Measurements from ENCODE around the gene ANO7. TPM values are rescaled to one million over a fixed set of nuclear protein-coding genes. Genes with fewer than 3 reads are reported as not detected.

Gene ANO7
- total and polyA plus RNA-seq, 2 donors (not counting 1 experiment from before 2014, with no cell fraction given): 0.64 to 1.8 TPM

GRCh38 chr2:241256168-241256545 lies 67.7 kb downstream of the ANO7 start:
- POLR2A ChIA-PET: no interaction called here
- ATAC-seq (ENCODE audit: low read depth) (no peak), DNase-seq (no peak)
- H3K4me1 Mint-ChIP-seq: no peaks in the 10 kb centered on the region
- Histone ChIP-seq H3K9ac (ENCODE audit: low read length) (no peak overlapping the region), H3K9me3 (ENCODE audit: control extremely low read depth in 1 of 3, control insufficient read depth in 2 of 3, insufficient read depth in 1 of 3, low read length in 2 of 3) (no peaks in the 10 kb centered on the region), H3K36me3 (replicated peaks in 1 of 2; ENCODE audit: control extremely low read depth in 1 of 2, control insufficient read depth in 1 of 2, extremely low read depth in 1 of 2, insufficient read depth in 2 of 2, low read length in 1 of 2) (peaks cover 6 to 67% of the 10 kb centered on the region in 2 experiments), H3K4me2 (replicated peaks; ENCODE audit: low read depth, low read length, poor library complexity, severe bottlenecking) (no peak overlapping the region), H3K27ac (ENCODE audit: low read length in 2 of 2) (no peak overlapping the region), H3K79me2 (ENCODE audit: control insufficient read depth, insufficient read depth, low read length) (peaks cover 8% of the 10 kb centered on the region), H2AFZ (ENCODE audit: insufficient read depth, low read depth, low read length, poor library complexity, severe bottlenecking) (no peak overlapping the region), H4K20me1 (ENCODE audit: control insufficient read depth, insufficient read depth, low read length, poor library complexity, severe bottlenecking) (peaks cover 8% of the 10 kb centered on the region), H3K4me1 (ENCODE audit: control insufficient read depth in 2 of 2, insufficient read depth in 2 of 2, low read length in 2 of 2) (no peaks in the 10 kb centered on the region), H3K27me3 (replicated peaks in 1 of 4; ENCODE audit: control extremely low read depth in 1 of 4, control insufficient read depth in 3 of 4, insufficient read depth in 4 of 4, low read length in 3 of 4) (no peaks in the 10 kb centered on the region), H3K4me3 (ENCODE audit: control extremely low read depth in 1 of 5, extremely low read depth in 1 of 5, insufficient read depth in 1 of 5, low read depth in 2 of 5, low read length in 4 of 5) (no peak overlapping the region)
- TF ChIP-seq CTCF (IDR thresholded peaks at IDR 0.05) (no peak), EZH2 (IDR thresholded peaks at IDR 0.05; ENCODE audit: borderline replicate concordance, insufficient read depth, low read depth, low read length, poor library complexity, severe bottlenecking) (no peak)
- 100% methylated on average over 4 of the region's 11 CpGs for WGBS (ENCODE audit: insufficient coverage)
- CTCF ChIA-PET: interaction anchor here (1.9 kb wide), 1 partner anchor 11 kb away, joined by 8 read pairs; no protein-coding TSS in a partner anchor
- H3K4me3 Mint-ChIP-seq: no peak overlapping the region
- intact Hi-C loops (cut with micrococcal nuclease): no loop called here
- no peak overlapping the region for H3K27ac Mint-ChIP-seq
- no peaks in the 10 kb centered on the region for H3K9me3 Mint-ChIP-seq (ENCODE audit: insufficient read depth)
- H3K27me3 Mint-ChIP-seq: no peaks in the 10 kb centered on the region

- Histone ChIP-seq H3K27ac (ENCODE audit: low read length in 2 of 2) (no peak overlapping the region), H3K4me3 (ENCODE audit: control extremely low read depth in 1 of 5, extremely low read depth in 1 of 5, insufficient read depth in 1 of 5, low read depth in 2 of 5, low read length in 4 of 5) (no peak overlapping the region), H3K27me3 (replicated peaks in 1 of 4; ENCODE audit: control extremely low read depth in 1 of 4, control insufficient read depth in 3 of 4, insufficient read depth in 4 of 4, low read length in 3 of 4) (no peaks in the 10 kb centered on the region), H3K9ac (ENCODE audit: low read length) (no peak overlapping the region), H3K36me3 (replicated peaks in 1 of 2; ENCODE audit: control extremely low read depth in 1 of 2, control insufficient read depth in 1 of 2, extremely low read depth in 1 of 2, insufficient read depth in 2 of 2, low read length in 1 of 2) (peaks cover 17 to 70% of the 10 kb centered on the region in 2 experiments), H3K4me1 (ENCODE audit: control insufficient read depth in 2 of 2, insufficient read depth in 2 of 2, low read length in 2 of 2) (no peaks in the 10 kb centered on the region), H4K20me1 (ENCODE audit: control insufficient read depth, insufficient read depth, low read length, poor library complexity, severe bottlenecking) (peaks cover 8% of the 10 kb centered on the region), H3K4me2 (replicated peaks; ENCODE audit: low read depth, low read length, poor library complexity, severe bottlenecking) (no peak overlapping the region), H3K79me2 (ENCODE audit: control insufficient read depth, insufficient read depth, low read length) (peaks cover 8% of the 10 kb centered on the region), H3K9me3 (ENCODE audit: control extremely low read depth in 1 of 3, control insufficient read depth in 2 of 3, insufficient read depth in 1 of 3, low read length in 2 of 3) (no peaks in the 10 kb centered on the region), H2AFZ (ENCODE audit: insufficient read depth, low read depth, low read length, poor library complexity, severe bottlenecking) (no peak overlapping the region)
- H3K9me3 Mint-ChIP-seq (ENCODE audit: insufficient read depth): no peaks in the 10 kb centered on the region
- CTCF ChIA-PET: interaction anchor here (1.1 to 1.9 kb wide), 4 partner anchors 9 to 406 kb away, joined by 3 to 8 read pairs (median 4); no protein-coding TSS in a partner anchor
- no peak for ATAC-seq (ENCODE audit: low read depth)
- no peaks in the 10 kb centered on the region for H3K27me3 Mint-ChIP-seq
- intact Hi-C loops (cut with micrococcal nuclease): no loop called here
- no peak for TF ChIP-seq EZH2 (IDR thresholded peaks at IDR 0.05; ENCODE audit: borderline replicate concordance, insufficient read depth, low read depth, low read length, poor library complexity, severe bottlenecking)
- peak; percentile 36 for TF ChIP-seq CTCF (IDR thresholded peaks at IDR 0.05)
- H3K4me1 Mint-ChIP-seq: no peaks in the 10 kb centered on the region
- POLR2A ChIA-PET: no interaction called here
- WGBS (ENCODE audit: insufficient coverage): 100% methylated on average over 4 of the region's 11 CpGs
- no peak overlapping the region for H3K4me3 Mint-ChIP-seq
- no peak overlapping the region for H3K27ac Mint-ChIP-seq
- no peak for DNase-seq
Observed at GRCh38 chr2:241257419-241258032, 69.0 kb downstream of the ANO7 start.

Data from B cell (primary cell).